NCI-H128 (cell line): ENCODE measurements around the gene TTC28.
"Not testable (repeated sequence)": the region's sequence is repeated elsewhere in the genome, so short reads cannot be mapped to it uniquely, and the experiment has no call there.

Experiments used
- DNase-seq: peaks from one replicate; lab custom pipeline; 2025; ENCODE audit not compliant: unreplicated experiment; lab: John Stamatoyannopoulos, UW

The TTC28 gene

GRCh38 chr22:28678170-28678569 is 1.5 kb downstream of the TTC28 start:
- DNase-seq, result not testable (repeated sequence)

- no peak for DNase-seq
Measured at GRCh38 chr22:28674121-28674563, 5.5 kb downstream of the TTC28 start.

GRCh38 chr22:28670756-28671155 is 8.9 kb downstream of the TTC28 start:
- no peak for DNase-seq

GRCh38 chr22:28670161-28670560 is 9.5 kb downstream of the TTC28 start:
- DNase-seq, result no peak

GRCh38 chr22:28669387-28669786 is 10.3 kb downstream of the TTC28 start:
- no peak for DNase-seq

- not testable (repeated sequence) for DNase-seq
Measured at GRCh38 chr22:28663569-28663942, 16.1 kb downstream of the TTC28 start.

GRCh38 chr22:28658448-28658847 is 21.2 kb downstream of the TTC28 start:
- no peak for DNase-seq

- no peak for DNase-seq
Measured at GRCh38 chr22:28656181-28656580, 23.5 kb downstream of the TTC28 start.

GRCh38 chr22:28650463-28650862 is 29.2 kb downstream of the TTC28 start:
- no peak for DNase-seq

- DNase-seq, result no peak
Measured at GRCh38 chr22:28648792-28649191, 30.8 kb downstream of the TTC28 start.

GRCh38 chr22:28647216-28647615 is 32.4 kb downstream of the TTC28 start:
- DNase-seq, result no peak

GRCh38 chr22:28639321-28639720 is 40.3 kb downstream of the TTC28 start:
- no peak for DNase-seq

- no peak for DNase-seq
Measured at GRCh38 chr22:28637225-28637624, 42.4 kb downstream of the TTC28 start.

GRCh38 chr22:28630177-28630574 is 49.5 kb downstream of the TTC28 start:
- no peak for DNase-seq

- no peak for DNase-seq
Measured at GRCh38 chr22:28629420-28630176, 50.0 kb downstream of the TTC28 start.

- DNase-seq, result no peak
Measured at GRCh38 chr22:28628766-28629165, 50.9 kb downstream of the TTC28 start.

- DNase-seq, result no peak
Measured at GRCh38 chr22:28627791-28628190, 51.8 kb downstream of the TTC28 start.

GRCh38 chr22:28620244-28620922 is 59.3 kb downstream of the TTC28 start:
- no peak for DNase-seq

- no peak for DNase-seq
Measured at GRCh38 chr22:28619236-28619635, 60.4 kb downstream of the TTC28 start.

- DNase-seq, result not testable (repeated sequence)
Measured at GRCh38 chr22:28615423-28615822, 64.2 kb downstream of the TTC28 start.

GRCh38 chr22:28609921-28610320 is 69.7 kb downstream of the TTC28 start:
- DNase-seq, result no peak

GRCh38 chr22:28608546-28608945 is 71.1 kb downstream of the TTC28 start:
- no peak for DNase-seq

- no peak for DNase-seq
Measured at GRCh38 chr22:28607795-28608194, 71.8 kb downstream of the TTC28 start.
